K562 (cell line): Measurements from ENCODE around the gene KDELR3. TPM values are rescaled to one million over a fixed set of nuclear protein-coding genes. Genes with fewer than 3 reads are reported as not detected.
A peak's percentile ranks its signal among the peaks of the same experiment; 100 is the strongest.

ENCODE experiments used
- ATAC-seq: fragments of 200-7000 bp; cut with Tn5 transposase; 3 replicates; pipeline ENCODE4 v1.9.1; 2020; ENCODE audit warnings: moderate library complexity
- BruUV-seq: library from RNA; stranded (reverse); fragments of 400-500 nt; replicated peaks from 2 replicates; lab custom pipeline; 2021; lab: Mats Ljungman, UMichigan
- CTCF ChIA-PET: fragments of 300-600 bp; formaldehyde crosslinking; extraction: SDS; loops from one replicate; lab custom pipeline; 2021; ENCODE audit warnings: low intra/inter-chr PET ratio; lab: Yijun Ruan, JAX
- POLR2A ChIA-PET: fragments of 300-600, 350-650 bp; sonication (Branson Sonifier 250); formaldehyde crosslinking; extraction: SDS; loops from one replicate; lab custom pipeline; 2021; ENCODE audit warnings: antibody characterized with exemption, inconsistent platforms; lab: Yijun Ruan, JAX
- DNase-seq, 4 experiments: peaks; one replicate each; pipeline versions ENCODE4 v3.0.0 to v3.0.0-alpha.2; 2011 to 2018; ENCODE audit warnings: low spot score in 3 of 4, mixed read lengths in 3 of 4; ENCODE audit errors: extremely low read depth in 1 of 4
- FAIRE-seq: peaks from 2 replicates; lab custom pipeline; 2011; peaks lifted over from hg19 to GRCh38; lab: Jason Lieb, UNC
- H2AFZ ChIP-seq: 2 replicates; pipeline ENCODE4 v1.6.0; 2011; ENCODE audit warnings: low read depth, low read length, control low read depth, inconsistent platforms
- H3K27ac ChIP-seq: fragments of 200-600 bp; 3 replicates; pipeline ENCODE4 v1.8.0; 2011; ENCODE audit warnings: low read depth, mild to moderate bottlenecking, control low read depth, inconsistent platforms, low read length, moderate library complexity, mixed read lengths; ENCODE audit errors: extremely low read depth
- H3K27me3 ChIP-seq, 2 experiments: fragments of 300-600 bp in 1 of 2; 2 replicates in 1 of 2; 3 replicates in 1 of 2; pipeline versions ENCODE4 v1.6.0 to v1.8.0; 2011; ENCODE audit warnings: inconsistent platforms in 2 of 2, low read length in 2 of 2, mild to moderate bottlenecking in 1 of 2, mixed read lengths in 1 of 2, moderate library complexity in 1 of 2; ENCODE audit not compliant: control insufficient read depth in 2 of 2, insufficient read depth in 2 of 2
- H3K36me3 ChIP-seq: fragments of 300-600 bp; 3 replicates; pipeline ENCODE4 v1.8.0; 2011; ENCODE audit warnings: mild to moderate bottlenecking, low read length, inconsistent platforms; ENCODE audit not compliant: control insufficient read depth, insufficient read depth
- H3K4me1 ChIP-seq, 2 experiments: fragments of 200-600 bp in 1 of 2; replicated peaks in 1 of 2; 2 replicates in 1 of 2; 3 replicates in 1 of 2; pipeline versions ENCODE4 v1.5.1 to v1.8.0; 2011; ENCODE audit warnings: inconsistent platforms in 2 of 2, low read length in 2 of 2, mild to moderate bottlenecking in 1 of 2, mixed read lengths in 1 of 2, moderate library complexity in 1 of 2; ENCODE audit not compliant: control insufficient read depth in 2 of 2, insufficient read depth in 2 of 2
- H3K4me2 ChIP-seq: 2 replicates; pipeline ENCODE4 v1.6.1; 2011; ENCODE audit warnings: low read length, control low read depth, inconsistent platforms, mixed read lengths; ENCODE audit not compliant: insufficient read depth
- H3K4me3 ChIP-seq: fragments of 200-600 bp; sonication (generic), shearing (Covaris generic); 2 replicates; pipeline ENCODE4 v1.5.1; 2016; ENCODE audit warnings: control low read depth, inconsistent platforms
- H3K79me2 ChIP-seq: fragments of 200-600 bp; 3 replicates; pipeline ENCODE4 v1.8.0; 2011; ENCODE audit warnings: low read length, inconsistent platforms; ENCODE audit not compliant: control insufficient read depth, insufficient read depth
- H3K9ac ChIP-seq, 2 experiments: 2 replicates each; pipeline versions ENCODE4 v1.6.0 to v1.6.1; 2011; ENCODE audit warnings: low read depth in 2 of 2, low read length in 2 of 2, control low read depth in 1 of 2, inconsistent platforms in 1 of 2, mild to moderate bottlenecking in 1 of 2, mixed read lengths in 1 of 2; ENCODE audit not compliant: insufficient read depth in 1 of 2
- H3K9me1 ChIP-seq: one replicate; pipeline ENCODE4 v1.6.0; 2011; ENCODE audit warnings: inconsistent platforms, mild to moderate bottlenecking, low read length, moderate library complexity; ENCODE audit not compliant: control insufficient read depth, insufficient read depth
- H3K9me3 ChIP-seq: replicated peaks from 2 replicates; pipeline ENCODE4 v1.5.1; 2011; ENCODE audit warnings: low read depth, low read length, inconsistent platforms; ENCODE audit not compliant: control insufficient read depth, insufficient read depth
- H4K20me1 ChIP-seq: replicated peaks from 2 replicates; pipeline ENCODE4 v1.6.1; 2011; ENCODE audit warnings: low read length, inconsistent platforms, mixed read lengths; ENCODE audit not compliant: control insufficient read depth, insufficient read depth
- HCFC1 ChIP-seq: IDR thresholded peaks from 2 replicates; pipeline ENCODE4 v1.6.1; 2012; ENCODE audit warnings: low read depth, low read length, improper control_type of control experiment
- NFE2L1 ChIP-seq: fragments of 450-650 bp; IDR thresholded peaks from 2 replicates; pipeline ENCODE4 v1.6.1; 2016; ENCODE audit warnings: missing genetic modification characterization, low read depth, mild to moderate bottlenecking, missing compliant biosample characterization, moderate library complexity, borderline replicate concordance
- PURB ChIP-seq: sonication (generic); formaldehyde crosslinking; IDR thresholded peaks from 2 replicates; pipeline ENCODE4 v1.9.0; 2021; ENCODE audit warnings: low read depth, mild to moderate bottlenecking, missing genetic modification reagents
- RAD21 ChIP-seq, 2 experiments: fragments of 250-450 bp in 1 of 2; fragments of 450-650 bp in 1 of 2; sonication (Bioruptor Pico) in 1 of 2; formaldehyde crosslinking in 1 of 2; IDR thresholded peaks in 1 of 2; conservative IDR thresholded peaks in 1 of 2; 2 replicates each; pipeline versions ENCODE4 v1.4.0 to v1.8.0; 2020 to 2022; ENCODE audit warnings: mild to moderate bottlenecking in 2 of 2, moderate library complexity in 1 of 2
- REST ChIP-seq, 2 experiments: fragments of 450-650 bp; formaldehyde crosslinking in 1 of 2; IDR thresholded peaks; 2 replicates each; pipeline versions ENCODE4 v1.4.0 to v1.6.1; 2014 to 2020; ENCODE audit warnings: mild to moderate bottlenecking in 2 of 2, borderline replicate concordance in 1 of 2, low read depth in 1 of 2
- SNRNP70 ChIP-seq: fragments of 200-400 bp; formaldehyde crosslinking; optimal IDR thresholded peaks from 2 replicates; pipeline ENCODE3; 2017; ENCODE audit warnings: low read depth, low read length
- ZBTB49 ChIP-seq: sonication (generic); formaldehyde crosslinking; IDR thresholded peaks from 2 replicates; pipeline ENCODE4 v1.8.0; 2022; ENCODE audit warnings: missing genetic modification reagents, mild to moderate bottlenecking, borderline replicate concordance
- ZFX ChIP-seq: sonication (generic); formaldehyde crosslinking; IDR thresholded peaks from 2 replicates; pipeline ENCODE4 v1.8.0; 2022; ENCODE audit warnings: mild to moderate bottlenecking, missing genetic modification reagents, moderate library complexity
- ZNF143 ChIP-seq: sonication (generic); formaldehyde crosslinking; IDR thresholded peaks from 2 replicates; pipeline ENCODE4 v1.9.0; 2022; ENCODE audit warnings: mild to moderate bottlenecking, missing genetic modification reagents
- WGBS: fragments of 100-300 bp; shearing (Covaris generic); methylation state at CpG from one replicate; pipeline ENCODE4 v1.1.6; 2016; ENCODE audit warnings: low coverage, mixed read lengths; ENCODE audit not compliant: insufficient coverage; ENCODE audit errors: missing lambda C conversion rate; 5-methylcytosine and 5-hydroxymethylcytosine counted together
- in situ Hi-C: fragments of 300-500 bp; cut with MboI; formaldehyde crosslinking; loops from 4 replicates; pipeline ENCODE4 v1.15.0; 2018; ENCODE audit warnings: inconsistent platforms, mixed read lengths
- intact Hi-C: fragments of 100-400 bp; cut with micrococcal nuclease; formaldehyde crosslinking; loops from 2 replicates; pipeline ENCODE4 v1.14.2; 2022
- polyA plus RNA-seq, 8 experiments: library from polyadenylated mRNA; depleted of rRNA in 4 of 8; stranded (reverse) in 5 of 8; unstranded in 3 of 8; fragments of >200 nt; fragmentation: Nextera tagmentation in 2 of 8; fragmentation: Illumina TruSeq in 1 of 8; extraction: Ambion mirVana in 2 of 8; extraction: Trizol in 1 of 8; gene quantifications; 2 replicates each; pipeline versions ENCODE4 v1.2.1 to v1.2.3, GENCODE V29; 2011 to 2014; ENCODE audit warnings: inconsistent platforms in 1 of 8, missing spikeins in 1 of 8
- total RNA-seq, 7 experiments: library from RNA; depleted of rRNA in 6 of 7; stranded (reverse); fragments of >200 nt in 6 of 7; fragmentation: Illumina TruSeq in 2 of 7; extraction: Trizol in 2 of 7; gene quantifications; 2 replicates each; pipeline versions ENCODE4 v1.2.1 to v1.2.3, GENCODE V29; 2011 to 2021; ENCODE audit warnings: low replicate concordance in 1 of 7
- TF ChIP-seq, protein P1 (sequence below): fragments of 450-650 bp; IDR thresholded peaks from 2 replicates; pipeline ENCODE4 v1.6.1; 2016; ENCODE audit warnings: antibody characterized with exemption

KDELR3 gene
- total and polyA plus RNA-seq, 9 of the 15 experiments (the other 6 are each of a cell fraction or from before 2014, with no cell fraction given), result 7.1 to 44.8 (median 9.6) TPM

- Histone ChIP-seq H3K27me3 (no peaks in the 10 kb centered on the region; a peak in 1 of 5 replicates), H2AFZ (no peak overlapping the region), H4K20me1 (no peaks in the 10 kb centered on the region), H3K79me2 (no peaks in the 10 kb centered on the region), H3K9ac (no peak overlapping the region), H3K27ac (no peak overlapping the region), H3K4me2 (no peak overlapping the region), H3K9me1 (no peaks in the 10 kb centered on the region), H3K4me1 (0 out of 5 replicates have a peak, but pooled peaks cover 0 to 4% of the 10 kb centered on the region in 2 experiments), H3K36me3 (no peaks in the 10 kb centered on the region), H3K4me3 (no peak overlapping the region), H3K9me3 (no peaks in the 10 kb centered on the region)
- intact Hi-C loops (no loop called here), in situ Hi-C loops (no loop called here)
- no TSS peak for BruUV-seq
- FAIRE-seq, result no peak
- DNase-seq, result peak in 2 of 4 experiments; percentile 42
- POLR2A ChIA-PET, result no interaction called here
- 41% methylated on average over 4 of the region's 4 CpGs for WGBS
- CTCF ChIA-PET, result no interaction called here
- peak; percentile 86 for ATAC-seq
- TF ChIP-seq NFE2L1 (tag), result no peak
- peak in 1 of 2 experiments; percentile 38; a peak in 2 of 4 replicates for TF ChIP-seq RAD21 (CRISPR knock-in tag; conservative IDR thresholded peaks at IDR 0.05 in 1 of 2, IDR thresholded peaks at IDR 0.05 in 1 of 2)
- TF ChIP-seq SNRNP70, result no peak
- no peak for TF ChIP-seq ZFX (CRISPR knock-in tag)
- TF ChIP-seq ZNF143 (CRISPR knock-in tag), result no peak
- no peak for TF ChIP-seq ZBTB49
- TF ChIP-seq, protein P1, sequence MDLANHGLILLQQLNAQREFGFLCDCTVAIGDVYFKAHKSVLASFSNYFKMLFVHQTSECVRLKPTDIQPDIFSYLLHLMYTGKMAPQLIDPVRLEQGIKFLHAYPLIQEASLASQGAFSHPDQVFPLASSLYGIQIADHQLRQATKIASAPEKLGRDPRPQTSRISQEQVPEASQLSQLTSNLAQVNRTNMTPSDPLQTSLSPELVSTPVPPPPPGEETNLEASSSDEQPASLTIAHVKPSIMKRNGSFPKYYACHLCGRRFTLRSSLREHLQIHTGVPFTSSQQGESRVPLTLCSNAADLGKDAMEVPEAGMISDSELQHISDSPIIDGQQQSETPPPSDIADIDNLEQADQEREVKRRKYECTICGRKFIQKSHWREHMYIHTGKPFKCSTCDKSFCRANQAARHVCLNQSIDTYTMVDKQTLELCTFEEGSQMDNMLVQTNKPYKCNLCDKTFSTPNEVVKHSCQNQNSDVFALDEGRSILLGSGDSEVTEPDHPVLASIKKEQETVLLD, result no peak
- TF ChIP-seq HCFC1, result no peak
- no peak for TF ChIP-seq PURB (CRISPR knock-in tag)
- peak; percentile 4; the same call in 1 of the 2 replicates for TF ChIP-seq REST (IDR thresholded peaks at IDR 0.05; ENCODE audit: borderline replicate concordance)
- TF ChIP-seq REST (CRISPR knock-in tag; IDR thresholded peaks at IDR 0.05; ENCODE audit: low read depth), result no peak
These were observed 32.9 kb upstream of the KDELR3 start for GRCh38 chr22:38435010-38435409.
